Aorta (tissue), 5 donors: Measurements from ENCODE around the gene ARFIP1. TPM values are rescaled to one million over a fixed set of nuclear protein-coding genes. Genes with fewer than 3 reads are reported as not detected.
"Not testable (repeated sequence)": the region's sequence is repeated elsewhere in the genome, so short reads cannot be mapped to it uniquely, and the experiment has no call there.

Experiments used
- ATAC-seq: fragments of 200-7000 bp; cut with Tn5 transposase; one replicate; pipeline ENCODE4 v1.9.1; 2022; ENCODE audit warnings: moderate library complexity; ENCODE audit not compliant: low FRiP score
- DNase-seq, 2 donors: peaks; one replicate each; pipeline ENCODE4 v3.0.0-alpha.2; 2020
- H3K27ac ChIP-seq, 2 donors: one replicate each; pipeline ENCODE4 v1.5.1; 2013; ENCODE audit warnings: low read length in 2 of 2, mild to moderate bottlenecking in 2 of 2, moderate library complexity in 2 of 2, control low read depth in 1 of 2, inconsistent platforms in 1 of 2, low read depth in 1 of 2
- H3K27me3 ChIP-seq, 2 donors: one replicate each; pipeline ENCODE4 v1.6.1; 2013; ENCODE audit warnings: control low read depth in 1 of 2, low read length in 1 of 2, mild to moderate bottlenecking in 1 of 2, moderate library complexity in 1 of 2; ENCODE audit not compliant: insufficient read depth in 2 of 2, control insufficient read depth in 1 of 2
- H3K36me3 ChIP-seq, 2 donors: one replicate each; pipeline ENCODE4 v1.6.1; 2013; ENCODE audit warnings: control low read depth in 1 of 2, low read length in 1 of 2, mild to moderate bottlenecking in 1 of 2; ENCODE audit not compliant: insufficient read depth in 2 of 2, control insufficient read depth in 1 of 2
- H3K4me1 ChIP-seq, 2 donors: one replicate each; pipeline ENCODE4 v1.6.1; 2013; ENCODE audit warnings: low read length in 2 of 2, control low read depth in 1 of 2, mild to moderate bottlenecking in 1 of 2, moderate library complexity in 1 of 2; ENCODE audit not compliant: insufficient read depth in 2 of 2, control insufficient read depth in 1 of 2
- H3K4me3 ChIP-seq, 2 donors: one replicate each; pipeline ENCODE4 v1.5.1; 2013; ENCODE audit warnings: low read length in 2 of 2, control low read depth in 1 of 2, mild to moderate bottlenecking in 1 of 2
- H3K9me3 ChIP-seq: one replicate; pipeline ENCODE4 v1.6.1; 2013; ENCODE audit warnings: mild to moderate bottlenecking, low read length; ENCODE audit not compliant: control insufficient read depth
- WGBS, 2 donors: extraction: QIAGEN DNeasy Blood & Tissue Kit; methylation state at CpG; one replicate each; pipeline ENCODE4 v1.1.7; 2013; 5-methylcytosine and 5-hydroxymethylcytosine counted together
- intact Hi-C, 2 donors: fragments of 100-400 bp; cut with DNase I; formaldehyde crosslinking; loops; one replicate each; pipeline versions ENCODE4 v1.14.2 to v1.15.0; 2022
- polyA plus RNA-seq, 2 donors: library from polyadenylated mRNA; stranded (reverse); fragments of 200-250 nt; gene quantifications; one replicate each; pipeline ENCODE4 v1.2.3, GENCODE V29; 2013
- total RNA-seq, 2 donors: library from RNA; stranded (reverse); fragmentation: NEBNext Ultra II Directional; extraction: Animal tissue kit (Norgen Biotek cat#: 25700); gene quantifications; one replicate each; pipeline ENCODE4 v1.2.1, GENCODE V29; 2021
- donor health status: healthy with polysubstance abuse.
- donor health status: Bipolar disorder and iron deficiency.
- donor health status: DM: no; HTN: no; CAD: no.
- donor health status: DM: no; HTN: no; CAD: no.
- donor health status: DM: yes; HTN: yes; CAD: no.

ARFIP1 gene
- total and polyA plus RNA-seq, 4 donors, result 16.5 to 30.4 (median 28.4) TPM

- ATAC-seq, result no peak
- DNase-seq, result no peak
- WGBS, 2 donors, result 95% methylated on average over 9 of the region's 9 CpGs
- no peaks in the 10 kb centered on the region for H3K36me3 ChIP-seq
- no peaks in the 10 kb centered on the region for H3K27me3 ChIP-seq
- H3K4me3 ChIP-seq, result no peak overlapping the region
- H3K9me3 ChIP-seq, result no peaks in the 10 kb centered on the region
- intact Hi-C loops, result no loop called here
- no peaks in the 10 kb centered on the region for H3K4me1 ChIP-seq
- H3K27ac ChIP-seq, result no peak overlapping the region
These were observed 31.1 kb upstream of the ARFIP1 start for GRCh38 chr4:152748619-152749018.

GRCh38 chr4:152763796-152764195 is 16.0 kb upstream of the ARFIP1 start:
- WGBS, 2 donors, result 94 to 100% methylated on average over 1 of the region's 1 CpG
- DNase-seq, result no peak
- ATAC-seq, result no peak

GRCh38 chr4:152765069-152765737 is 14.6 kb upstream of the ARFIP1 start:
- intact Hi-C loops, H3K27me3 ChIP-seq, H3K36me3 ChIP-seq, ATAC-seq, H3K4me3 ChIP-seq, H3K9me3 ChIP-seq, H3K4me1 ChIP-seq, DNase-seq, H3K27ac ChIP-seq: not testable (repeated sequence)
- 92 to 95% methylated on average over 42 to 54 of the region's 54 CpGs for WGBS, 2 donors

More at GRCh38 chr4:152763796-152764195, 16.0 kb upstream of the ARFIP1 start:
- Histone ChIP-seq H3K4me3 (no peak overlapping the region), H3K27ac (no peak overlapping the region), H3K4me1 (no peaks in the 10 kb centered on the region), H3K36me3 (no peaks in the 10 kb centered on the region), H3K27me3 (no peaks in the 10 kb centered on the region), H3K9me3 (no peaks in the 10 kb centered on the region)
- intact Hi-C loops, result no loop called here

GRCh38 chr4:152771741-152772533 is 7.8 kb upstream of the ARFIP1 start:
- Histone ChIP-seq H3K27me3 (no peaks in the 10 kb centered on the region), H3K9me3 (no peaks in the 10 kb centered on the region), H3K27ac (no peak overlapping the region), H3K4me1 (no peaks in the 10 kb centered on the region), H3K36me3 (peaks cover 0 to 3% of the 10 kb centered on the region in 2 donors), H3K4me3 (no peak overlapping the region)
- intact Hi-C loops, result loop anchor here (10.0 kb wide), 2 partner anchors 237 to 1677 kb away; partner anchors contain the start of genes FBXW7 (in 1 of the 2) and RPS3A (in 1 of the 2)
- WGBS, 2 donors, result 60 to 63% methylated on average over 3 of the region's 3 CpGs
- no peak for ATAC-seq
- no peak for DNase-seq

- Histone ChIP-seq H3K27me3 (no peaks in the 10 kb centered on the region), H3K27ac (no peak overlapping the region), H3K4me1 (no peaks in the 10 kb centered on the region), H3K4me3 (no peak overlapping the region), H3K9me3 (no peaks in the 10 kb centered on the region), H3K36me3 (peaks cover 0 to 3% of the 10 kb centered on the region in 2 donors)
- 91 to 97% methylated on average over 2 of the region's 2 CpGs for WGBS, 2 donors
- intact Hi-C loops, result loop anchor here (10.0 kb wide), 2 partner anchors 239 to 1679 kb away; partner anchors contain the start of genes FBXW7 (in 1 of the 2) and RPS3A (in 1 of the 2)
- DNase-seq (no peak), ATAC-seq (no peak)
These were observed 6.4 kb upstream of the ARFIP1 start for GRCh38 chr4:152773339-152773738.

- 65 to 74% methylated on average over 1 of the region's 1 CpG for WGBS, 2 donors
- no peak overlapping the region for H3K4me3 ChIP-seq
These were observed 5.8 kb upstream of the ARFIP1 start for GRCh38 chr4:152773953-152774352.

GRCh38 chr4:152776352-152776751 is 3.4 kb upstream of the ARFIP1 start:
- no peaks in the 10 kb centered on the region for H3K27me3 ChIP-seq
- intact Hi-C loops, result loop anchor here (5.0 to 10.0 kb wide), 3 partner anchors 239 to 1682 kb away; partner anchors contain the start of genes FBXW7 (in 2 of the 2) and RPS3A (in 1 of the 2)
- no peaks in the 10 kb centered on the region for H3K4me1 ChIP-seq
- no peak overlapping the region for H3K4me3 ChIP-seq
- H3K27ac ChIP-seq, result no peak overlapping the region
- no peak for DNase-seq
- ATAC-seq, result no peak
- no peaks in the 10 kb centered on the region for H3K36me3 ChIP-seq
- no peaks in the 10 kb centered on the region for H3K9me3 ChIP-seq

More at GRCh38 chr4:152773953-152774352, 5.8 kb upstream of the ARFIP1 start:
- ATAC-seq (no peak), DNase-seq (no peak)
- no peaks in the 10 kb centered on the region for H3K27me3 ChIP-seq
- intact Hi-C loops, result loop anchor here (10.0 kb wide), 2 partner anchors 239 to 1679 kb away; partner anchors contain the start of genes FBXW7 (in 1 of the 2) and RPS3A (in 1 of the 2)
- no peak overlapping the region for H3K27ac ChIP-seq
- H3K36me3 ChIP-seq, result peaks cover 0 to 3% of the 10 kb centered on the region in 2 donors
- no peaks in the 10 kb centered on the region for H3K4me1 ChIP-seq
- H3K9me3 ChIP-seq, result no peaks in the 10 kb centered on the region

GRCh38 chr4:152777488-152777887 is 2.3 kb upstream of the ARFIP1 start:
- no peaks in the 10 kb centered on the region for H3K4me1 ChIP-seq
- H3K36me3 ChIP-seq, result no peaks in the 10 kb centered on the region
- no peaks in the 10 kb centered on the region for H3K9me3 ChIP-seq
- H3K27ac ChIP-seq, result no peak overlapping the region
- no peak for ATAC-seq
- no peak for DNase-seq
- no peaks in the 10 kb centered on the region for H3K27me3 ChIP-seq
- WGBS, 2 donors, result 86 to 91% methylated on average over 1 of the region's 1 CpG
- intact Hi-C loops, result loop anchor here (5.0 to 10.0 kb wide), 3 partner anchors 240 to 1683 kb away; partner anchors contain the start of genes FBXW7 (in 2 of the 2) and RPS3A (in 1 of the 2)
- no peak overlapping the region for H3K4me3 ChIP-seq
